CD1c-positive myeloid dendritic cell (primary cell): Measurements from ENCODE around the gene TAF10.

Experiments used
- DNase-seq: peaks from one replicate; pipeline ENCODE4 v3.0.0-alpha.2; 2016; ENCODE audit errors: extremely low spot score

The TAF10 gene

GRCh38 chr11:6612213-6613041 lies at the start of gene TAF10:
Gene TAF10 (minus strand): TSS chr11:6612216. CDS start chr11:6612189, 27 bp downstream.
- DNase-seq, result peak; percentile 98

- DNase-seq, result no peak
Observed at GRCh38 chr11:6660712-6661111, 48.7 kb upstream of the TAF10 start.

- DNase-seq, result no peak
Observed at GRCh38 chr11:6658647-6659046, 46.6 kb upstream of the TAF10 start.

GRCh38 chr11:6657346-6657745 lies 45.3 kb upstream of the TAF10 start:
- DNase-seq, result no peak

GRCh38 chr11:6656936-6657335 lies 44.9 kb upstream of the TAF10 start:
- DNase-seq, result no peak

GRCh38 chr11:6656584-6656915 lies 44.5 kb upstream of the TAF10 start:
- DNase-seq, result no peak

GRCh38 chr11:6655790-6656583 lies 44.0 kb upstream of the TAF10 start, which contains the start of gene DCHS1:
Gene DCHS1 (minus strand): TSS chr11:6655809. CDS start chr11:6641613, 14,196 bp downstream.
- peak; percentile 19 for DNase-seq

GRCh38 chr11:6655020-6655789 lies 43.2 kb upstream of the TAF10 start:
- DNase-seq, result peak; percentile 17

GRCh38 chr11:6654281-6655019 lies 42.4 kb upstream of the TAF10 start:
- no peak for DNase-seq

- DNase-seq, result no peak
Observed at GRCh38 chr11:6653656-6654055, 41.6 kb upstream of the TAF10 start.

GRCh38 chr11:6653097-6653496 lies 41.1 kb upstream of the TAF10 start:
- DNase-seq, result peak; percentile 31

GRCh38 chr11:6652182-6652581 lies 40.2 kb upstream of the TAF10 start:
- peak; percentile 20 for DNase-seq

- no peak for DNase-seq
Observed at GRCh38 chr11:6650980-6651379, 39.0 kb upstream of the TAF10 start.

GRCh38 chr11:6650104-6650503 lies 38.1 kb upstream of the TAF10 start:
- DNase-seq, result no peak

GRCh38 chr11:6648501-6648900 lies 36.5 kb upstream of the TAF10 start:
- DNase-seq, result peak; percentile 60

- DNase-seq, result no peak
Observed at GRCh38 chr11:6647836-6648235, 35.8 kb upstream of the TAF10 start.

GRCh38 chr11:6646918-6647679 lies 35.1 kb upstream of the TAF10 start:
- DNase-seq, result peak; percentile 58

- no peak for DNase-seq
Observed at GRCh38 chr11:6646576-6646917, 34.5 kb upstream of the TAF10 start.

GRCh38 chr11:6646071-6646470 lies 34.1 kb upstream of the TAF10 start:
- peak; percentile 43 for DNase-seq

GRCh38 chr11:6642957-6643356 lies 30.9 kb upstream of the TAF10 start:
- DNase-seq, result no peak
